ENCODE measurements around the gene UACA.

DNA sequence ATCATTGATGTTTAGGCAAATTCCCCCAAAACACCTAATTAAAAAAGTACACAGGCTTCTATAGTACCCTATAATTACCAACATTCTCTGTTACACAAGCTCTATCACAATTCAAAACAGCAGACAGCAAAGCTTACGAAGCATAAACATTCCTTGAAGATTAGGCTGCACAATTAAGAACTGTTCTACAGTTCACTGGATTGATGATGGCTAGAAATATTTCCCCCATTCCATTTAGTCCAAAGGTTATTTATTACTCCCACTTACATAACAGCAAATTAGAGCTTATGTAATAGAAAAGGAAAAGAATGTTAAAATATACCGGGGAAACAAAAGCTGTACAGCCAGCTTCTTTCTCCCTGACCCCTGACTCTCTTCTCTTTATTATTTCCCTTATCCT, 49.3 kb downstream of the UACA start:
- TF ChIP-seq, protein P1, sequence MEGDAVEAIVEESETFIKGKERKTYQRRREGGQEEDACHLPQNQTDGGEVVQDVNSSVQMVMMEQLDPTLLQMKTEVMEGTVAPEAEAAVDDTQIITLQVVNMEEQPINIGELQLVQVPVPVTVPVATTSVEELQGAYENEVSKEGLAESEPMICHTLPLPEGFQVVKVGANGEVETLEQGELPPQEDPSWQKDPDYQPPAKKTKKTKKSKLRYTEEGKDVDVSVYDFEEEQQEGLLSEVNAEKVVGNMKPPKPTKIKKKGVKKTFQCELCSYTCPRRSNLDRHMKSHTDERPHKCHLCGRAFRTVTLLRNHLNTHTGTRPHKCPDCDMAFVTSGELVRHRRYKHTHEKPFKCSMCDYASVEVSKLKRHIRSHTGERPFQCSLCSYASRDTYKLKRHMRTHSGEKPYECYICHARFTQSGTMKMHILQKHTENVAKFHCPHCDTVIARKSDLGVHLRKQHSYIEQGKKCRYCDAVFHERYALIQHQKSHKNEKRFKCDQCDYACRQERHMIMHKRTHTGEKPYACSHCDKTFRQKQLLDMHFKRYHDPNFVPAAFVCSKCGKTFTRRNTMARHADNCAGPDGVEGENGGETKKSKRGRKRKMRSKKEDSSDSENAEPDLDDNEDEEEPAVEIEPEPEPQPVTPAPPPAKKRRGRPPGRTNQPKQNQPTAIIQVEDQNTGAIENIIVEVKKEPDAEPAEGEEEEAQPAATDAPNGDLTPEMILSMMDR (IDR thresholded peaks at IDR 0.05; ENCODE audit: insufficient read depth, low read length): no peak
- TF ChIP-seq, protein P2, sequence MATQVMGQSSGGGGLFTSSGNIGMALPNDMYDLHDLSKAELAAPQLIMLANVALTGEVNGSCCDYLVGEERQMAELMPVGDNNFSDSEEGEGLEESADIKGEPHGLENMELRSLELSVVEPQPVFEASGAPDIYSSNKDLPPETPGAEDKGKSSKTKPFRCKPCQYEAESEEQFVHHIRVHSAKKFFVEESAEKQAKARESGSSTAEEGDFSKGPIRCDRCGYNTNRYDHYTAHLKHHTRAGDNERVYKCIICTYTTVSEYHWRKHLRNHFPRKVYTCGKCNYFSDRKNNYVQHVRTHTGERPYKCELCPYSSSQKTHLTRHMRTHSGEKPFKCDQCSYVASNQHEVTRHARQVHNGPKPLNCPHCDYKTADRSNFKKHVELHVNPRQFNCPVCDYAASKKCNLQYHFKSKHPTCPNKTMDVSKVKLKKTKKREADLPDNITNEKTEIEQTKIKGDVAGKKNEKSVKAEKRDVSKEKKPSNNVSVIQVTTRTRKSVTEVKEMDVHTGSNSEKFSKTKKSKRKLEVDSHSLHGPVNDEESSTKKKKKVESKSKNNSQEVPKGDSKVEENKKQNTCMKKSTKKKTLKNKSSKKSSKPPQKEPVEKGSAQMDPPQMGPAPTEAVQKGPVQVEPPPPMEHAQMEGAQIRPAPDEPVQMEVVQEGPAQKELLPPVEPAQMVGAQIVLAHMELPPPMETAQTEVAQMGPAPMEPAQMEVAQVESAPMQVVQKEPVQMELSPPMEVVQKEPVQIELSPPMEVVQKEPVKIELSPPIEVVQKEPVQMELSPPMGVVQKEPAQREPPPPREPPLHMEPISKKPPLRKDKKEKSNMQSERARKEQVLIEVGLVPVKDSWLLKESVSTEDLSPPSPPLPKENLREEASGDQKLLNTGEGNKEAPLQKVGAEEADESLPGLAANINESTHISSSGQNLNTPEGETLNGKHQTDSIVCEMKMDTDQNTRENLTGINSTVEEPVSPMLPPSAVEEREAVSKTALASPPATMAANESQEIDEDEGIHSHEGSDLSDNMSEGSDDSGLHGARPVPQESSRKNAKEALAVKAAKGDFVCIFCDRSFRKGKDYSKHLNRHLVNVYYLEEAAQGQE (IDR thresholded peaks at IDR 0.05; ENCODE audit: insufficient replicate concordance, low read depth): no peak
- no peak for TF ChIP-seq POLR2AphosphoS5 (IDR thresholded peaks at IDR 0.05; ENCODE audit: low read depth)
